ENCODE measurements around the gene SIRT2.
"Not testable (repeated sequence)": the region's sequence is repeated elsewhere in the genome, so short reads cannot be mapped to it uniquely, and the experiment has no call there.

The SIRT2 gene

DNA sequence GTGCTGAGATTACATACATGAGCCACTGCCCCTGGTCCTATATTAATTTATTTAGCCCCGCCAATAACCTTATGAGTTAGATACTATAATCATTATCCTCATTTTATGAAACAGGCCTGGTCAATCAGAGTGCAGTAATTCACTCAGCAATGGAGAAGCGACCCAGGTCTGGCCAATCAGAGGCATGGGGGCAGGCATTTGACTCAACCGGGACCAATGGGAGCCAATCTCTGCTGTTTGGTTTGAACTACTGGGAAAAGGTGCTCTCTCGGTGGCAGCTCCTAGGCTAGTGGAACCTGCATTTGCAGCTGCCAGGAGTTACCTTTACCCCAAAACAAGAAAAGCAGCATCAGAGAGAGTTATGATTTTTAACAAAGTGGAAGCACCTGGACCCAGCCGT is 6.6 kb downstream of the SIRT2 start:
- no peak for DNase-seq

DNA sequence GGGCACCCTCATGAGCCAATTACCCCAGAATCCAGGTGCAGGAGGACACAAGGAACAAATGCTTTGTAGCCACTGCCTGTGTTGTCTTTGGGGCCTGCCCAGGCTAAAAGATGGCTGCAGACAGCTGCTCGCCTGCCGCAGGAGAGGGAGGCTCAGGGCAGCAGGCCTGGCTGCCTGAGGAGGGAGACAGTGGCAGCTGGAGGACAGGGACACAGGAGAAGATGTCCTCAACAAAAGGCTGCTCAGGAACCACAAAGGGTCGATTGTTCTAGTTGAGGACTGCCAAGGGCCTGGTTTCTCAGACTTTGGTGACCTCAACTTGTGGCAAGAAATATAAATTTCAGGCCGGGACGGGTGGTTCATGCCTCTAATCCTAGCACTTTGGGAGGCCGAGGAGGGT is 7.6 kb downstream of the SIRT2 start:
- DNase-seq, result no peak

DNA sequence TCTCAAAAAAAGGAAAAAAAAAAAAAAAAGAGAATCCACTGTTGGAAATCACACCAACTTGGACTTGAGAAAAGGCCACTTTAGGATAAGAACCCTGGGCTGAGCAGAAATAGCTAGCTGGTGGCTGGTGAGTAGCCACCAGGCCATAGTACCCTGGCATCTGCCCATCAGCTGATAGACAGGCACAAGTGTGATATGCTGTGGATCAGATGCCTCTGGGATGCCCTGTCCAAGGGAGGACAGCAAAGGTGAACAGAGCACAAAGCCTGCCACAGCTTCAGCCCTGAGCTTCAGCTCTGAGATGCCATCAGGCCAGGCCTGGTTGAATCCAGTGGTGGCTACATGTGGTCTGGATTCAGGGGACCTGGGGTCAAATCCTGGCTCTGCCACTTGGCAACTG is 8.7 kb downstream of the SIRT2 start:
- no peak for DNase-seq

DNA sequence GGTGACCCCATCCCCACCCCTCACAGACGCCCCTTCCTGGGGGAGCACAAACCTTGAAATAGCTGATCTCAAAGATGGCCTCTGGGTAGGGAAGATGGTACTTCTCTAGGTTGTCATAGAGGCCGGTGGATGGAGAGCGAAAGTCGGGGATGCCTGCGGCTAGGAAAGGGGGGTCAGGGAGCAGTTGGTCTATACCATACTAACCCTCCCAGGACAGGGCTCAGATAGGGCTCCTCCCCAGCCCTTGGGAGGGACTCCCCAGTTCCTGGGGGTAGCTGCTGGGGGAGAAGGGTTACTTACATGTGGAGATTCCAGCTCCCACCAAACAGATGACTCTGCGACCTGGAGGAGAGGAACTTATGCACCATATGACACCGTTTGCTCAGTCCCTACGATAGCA is 9.6 kb downstream of the SIRT2 start:
- no peak for DNase-seq

DNA sequence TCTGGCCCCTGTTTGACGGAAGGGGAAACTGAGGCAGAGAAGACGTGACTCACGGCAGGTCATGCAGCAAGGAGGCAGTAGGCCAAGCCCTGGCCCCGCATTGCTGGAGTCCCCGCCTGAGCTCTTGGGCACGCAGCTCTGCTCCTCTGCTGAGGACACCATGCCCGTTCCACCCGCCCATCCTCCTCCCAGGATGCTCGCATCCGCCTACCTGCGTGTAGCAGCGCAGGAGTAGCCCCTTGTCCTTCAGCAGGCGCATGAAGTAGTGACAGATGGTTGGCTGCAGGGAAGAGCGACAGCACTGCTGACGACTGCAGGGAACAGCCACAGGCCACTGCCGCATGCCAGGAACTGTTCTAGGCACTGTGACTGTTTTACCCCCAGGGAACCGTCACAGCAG is 10.5 kb downstream of the SIRT2 start:
- DNase-seq, result no peak

DNA sequence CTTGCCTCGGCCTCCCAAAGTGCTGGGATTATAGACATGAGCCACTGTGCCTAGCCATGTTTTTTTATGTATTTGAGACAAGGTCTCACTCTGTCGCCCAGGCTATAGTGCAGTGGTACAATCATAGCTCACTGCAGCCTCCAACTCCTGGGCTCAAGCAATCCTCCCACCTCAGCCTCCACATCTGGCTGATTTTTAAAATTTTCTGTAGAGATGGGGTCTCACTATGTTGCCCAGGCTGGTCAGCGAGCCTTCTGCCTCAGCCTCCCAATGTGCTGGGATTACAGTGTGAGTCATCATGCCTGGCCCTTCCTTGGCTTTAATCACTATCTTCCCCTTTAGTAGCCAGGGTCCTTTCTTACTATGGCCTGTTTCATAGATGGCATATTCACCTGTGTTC is 14.7 kb downstream of the SIRT2 start:
- DNase-seq, result not testable (repeated sequence)

DNA sequence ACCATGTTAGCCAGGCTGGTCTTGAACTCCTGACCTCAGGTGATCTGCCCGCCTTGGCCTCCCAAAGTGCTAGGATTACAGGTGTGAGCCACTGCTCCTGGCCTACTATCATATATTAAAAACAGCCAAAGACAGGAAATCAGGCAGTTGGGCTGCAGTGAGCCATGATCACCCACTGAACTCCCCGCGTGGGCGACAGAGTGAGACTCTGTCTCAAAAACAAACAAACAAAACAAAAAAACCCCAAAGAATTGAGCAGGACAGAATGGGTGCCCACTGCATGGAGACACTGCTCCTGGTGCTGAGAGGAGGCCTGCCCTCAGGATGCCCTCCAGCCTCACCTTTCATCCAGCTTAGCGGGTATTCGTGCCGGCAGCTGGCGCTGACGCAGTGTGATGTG is 16.1 kb downstream of the SIRT2 start:
- DNase-seq, result no peak

DNA sequence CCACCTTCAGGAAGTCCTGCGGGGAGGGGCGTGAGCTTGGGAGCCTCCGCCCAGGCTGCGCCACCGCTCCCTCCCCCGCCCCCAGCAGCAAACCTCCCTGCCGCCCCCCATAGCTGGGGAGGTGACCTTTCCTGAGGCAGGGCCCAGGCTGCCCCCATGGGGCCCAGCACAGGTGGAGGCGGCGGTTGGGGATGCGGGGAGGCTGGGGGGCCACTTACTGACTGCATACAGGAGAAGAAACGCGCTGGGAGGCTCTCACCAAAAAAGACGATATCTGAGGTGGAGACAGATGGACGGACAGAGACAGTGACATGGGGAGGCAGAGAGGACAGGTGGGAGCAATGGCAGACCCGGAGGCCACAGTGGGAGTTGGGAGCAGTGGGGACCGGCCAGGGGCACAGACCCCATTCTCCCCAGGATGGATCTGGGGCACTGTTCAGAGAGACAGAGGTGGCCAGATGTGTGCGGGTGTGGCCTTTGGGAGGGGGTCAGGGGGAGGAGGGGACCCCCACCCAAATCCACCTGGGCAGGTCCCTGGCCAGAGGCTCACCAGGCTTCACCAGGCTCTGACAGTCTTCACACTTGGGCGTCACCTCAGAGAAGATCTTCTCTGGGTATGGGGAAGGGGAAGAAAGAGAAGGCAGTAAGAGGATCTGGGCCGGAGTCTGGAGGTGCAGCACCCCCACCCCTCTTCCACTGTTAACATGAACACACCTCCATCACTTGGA is 18.4 kb downstream of the SIRT2 start:
- no peak for DNase-seq

DNA sequence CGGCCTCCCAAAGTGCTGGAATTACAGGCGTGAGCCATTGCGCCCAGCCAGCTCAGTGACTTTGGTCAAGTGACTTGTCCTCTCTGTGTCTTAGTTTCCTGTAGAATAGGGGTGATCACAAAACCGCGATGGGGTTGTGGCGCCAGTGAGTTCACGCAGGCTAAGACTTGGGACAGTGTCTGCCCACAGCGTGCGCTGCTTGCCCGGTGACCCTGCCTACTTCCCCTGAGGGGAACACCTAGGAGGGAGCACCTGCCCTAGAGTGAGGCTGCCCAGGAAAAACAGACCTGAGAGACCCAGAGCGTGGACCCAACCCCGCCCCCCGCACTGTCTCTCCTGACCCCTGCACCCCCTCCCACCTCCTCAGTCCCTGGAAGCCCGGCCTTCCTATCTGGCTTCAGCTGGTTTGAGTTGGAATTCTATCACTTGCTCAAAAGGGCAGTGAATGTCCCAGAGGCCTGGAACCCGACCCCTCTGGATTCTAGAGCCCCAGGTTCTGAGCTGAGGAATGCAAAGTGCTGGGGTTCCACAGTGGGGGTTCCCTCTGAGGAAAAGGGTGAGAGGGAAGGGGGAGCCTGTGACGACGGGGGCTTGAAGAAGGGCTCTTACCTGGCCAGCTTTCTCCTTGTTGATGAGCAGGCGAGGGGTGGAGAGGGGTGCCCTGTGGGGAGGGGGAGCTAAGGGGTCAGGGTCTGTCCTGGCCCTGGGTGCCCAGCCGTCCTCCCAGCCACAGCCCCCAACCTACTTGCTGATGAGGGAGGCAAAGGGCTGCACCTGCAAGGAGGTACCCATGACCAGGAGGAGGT is 19.1 kb downstream of the SIRT2 start:
- no peak for DNase-seq

DNA sequence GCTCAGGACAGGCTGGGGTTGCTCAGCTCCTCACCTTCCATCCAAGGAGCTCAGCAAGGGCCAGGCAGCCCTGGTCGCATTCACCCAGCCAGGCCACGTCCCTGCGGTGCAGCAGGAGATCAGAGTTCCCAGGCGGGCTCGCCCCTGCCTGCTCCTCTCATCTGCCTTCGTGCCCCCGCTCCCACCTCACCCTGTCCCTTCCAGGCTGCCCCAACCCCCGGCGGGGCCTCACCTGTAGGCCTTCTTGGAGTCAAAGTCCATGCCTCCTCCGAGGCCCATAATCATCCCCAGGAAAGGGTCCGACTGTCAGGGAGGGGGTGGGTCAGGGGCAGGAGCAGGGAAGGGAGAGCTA is 20.0 kb downstream of the SIRT2 start:
- no peak for DNase-seq

DNA sequence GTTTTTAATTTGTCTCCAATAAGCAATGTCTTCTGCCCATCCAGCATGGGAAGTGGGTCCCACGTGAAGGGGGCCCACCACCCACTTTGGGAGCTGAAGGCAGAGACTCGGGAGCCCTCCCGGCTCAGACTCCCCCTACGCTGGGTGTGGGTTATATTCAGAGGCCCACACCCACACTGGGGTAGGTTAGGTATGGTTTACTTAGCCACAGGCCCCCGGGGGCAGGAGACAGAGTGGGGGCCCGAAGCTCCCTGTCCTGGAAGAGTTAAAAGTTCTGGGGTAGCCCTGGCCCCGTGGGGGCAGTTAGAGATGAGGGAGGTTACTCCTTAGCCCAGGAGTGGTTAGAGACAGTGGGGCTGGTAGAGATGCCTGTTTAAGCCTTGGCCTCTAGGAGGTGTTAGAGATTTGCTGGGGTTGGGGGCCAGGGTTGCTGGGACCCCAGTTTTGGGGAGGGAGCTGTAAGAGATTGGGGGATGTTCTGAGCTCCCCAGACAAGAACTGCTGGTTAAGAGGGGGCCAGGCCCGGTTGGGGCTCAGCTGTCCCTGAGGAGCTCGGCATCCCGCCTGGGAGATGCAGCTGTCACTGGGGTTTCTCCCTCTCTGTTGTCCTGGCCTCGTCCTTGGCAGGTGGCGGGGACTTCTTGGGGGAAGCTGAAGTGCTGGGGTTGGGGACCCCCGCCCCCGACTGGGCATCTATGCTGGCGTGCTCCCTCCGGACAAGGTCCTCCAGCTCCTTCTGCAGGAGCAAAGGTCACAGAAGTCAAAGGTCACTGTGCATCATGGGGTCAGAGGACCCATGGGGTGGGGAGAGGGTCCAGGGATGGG is 20.6 kb downstream of the SIRT2 start:
- DNase-seq, result no peak

DNA sequence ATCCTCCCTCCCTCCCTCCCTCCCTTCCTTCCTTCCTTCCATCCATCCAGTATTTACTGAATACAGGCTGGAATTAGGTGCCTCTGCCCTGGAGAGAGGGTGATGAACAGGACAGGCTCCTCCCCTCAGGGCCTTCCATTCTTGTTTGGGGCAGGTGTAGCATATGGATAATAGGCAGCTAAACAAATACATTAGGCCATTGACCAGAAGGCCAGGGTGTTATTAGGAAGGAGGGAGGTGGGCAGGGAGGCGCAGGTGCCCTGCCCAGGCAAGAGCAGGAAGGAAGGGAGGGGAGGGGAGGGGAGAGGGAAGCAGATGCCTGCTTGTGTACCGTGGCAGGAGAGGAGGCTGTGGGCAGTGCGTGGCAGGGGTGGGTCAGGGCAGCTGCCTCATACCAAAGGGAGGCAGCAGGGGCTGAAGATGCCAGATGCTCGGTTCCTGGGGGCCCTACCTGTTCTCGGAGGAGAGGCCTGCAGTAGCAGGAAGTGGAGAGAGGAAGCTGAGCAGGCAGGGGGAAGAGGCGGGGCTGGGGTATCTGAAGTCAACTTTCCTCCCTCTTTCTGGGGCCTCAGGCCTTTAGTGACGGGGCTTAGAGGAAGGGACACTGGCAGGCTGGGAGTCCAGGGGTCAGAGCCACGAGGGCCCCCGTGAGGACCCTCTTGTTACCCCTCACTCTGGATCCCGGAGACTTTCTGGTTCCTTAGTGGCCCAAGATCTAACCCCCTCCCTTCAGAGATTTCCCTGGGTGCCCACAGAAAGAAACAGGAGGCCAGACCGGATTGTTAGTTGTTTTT is 21.4 kb downstream of the SIRT2 start, which contains the start of gene RINL:
Gene RINL (minus strand): TSS at position 495 of the 794 bp plus-strand sequence. CDS start 1,533 bp downstream, outside the sequence.
- peak in 1 of 2 experiments; percentile 30 for DNase-seq

DNA sequence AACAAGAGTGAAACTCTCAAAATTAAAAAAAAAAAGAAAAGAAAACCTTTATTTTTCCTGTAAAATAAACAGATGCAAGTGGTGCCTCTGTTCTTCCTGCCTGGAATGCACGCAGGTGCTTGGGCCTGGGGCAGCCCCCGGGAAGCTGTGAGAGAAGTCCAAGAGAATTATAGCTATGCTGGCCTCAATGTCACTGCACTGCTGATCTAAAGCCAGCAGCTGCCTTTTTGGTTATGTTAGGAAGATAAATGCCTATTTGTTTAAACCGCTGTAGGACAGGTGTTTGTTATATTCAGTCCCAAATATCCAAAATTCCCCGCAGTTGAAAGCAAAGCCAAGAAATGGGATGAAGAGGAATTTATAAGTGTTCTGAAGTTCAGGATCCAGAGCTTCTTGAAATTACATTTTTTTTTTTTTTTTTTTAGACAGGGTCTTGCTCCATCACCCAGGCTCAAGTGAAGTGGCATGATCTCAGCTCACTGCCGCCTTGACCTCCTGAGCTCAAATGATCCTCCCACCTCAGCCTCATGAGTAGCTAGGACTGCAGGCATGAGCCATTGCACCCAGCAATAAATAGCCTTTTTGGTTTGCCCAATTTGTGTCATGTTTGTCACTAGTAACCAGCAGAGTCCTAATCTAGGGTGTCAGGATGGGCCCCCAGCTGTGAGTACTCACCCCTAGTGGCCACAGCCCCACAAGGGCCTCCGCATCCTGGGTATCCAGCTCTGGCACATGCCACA is 23.6 kb downstream of the SIRT2 start:
- no peak for DNase-seq

DNA sequence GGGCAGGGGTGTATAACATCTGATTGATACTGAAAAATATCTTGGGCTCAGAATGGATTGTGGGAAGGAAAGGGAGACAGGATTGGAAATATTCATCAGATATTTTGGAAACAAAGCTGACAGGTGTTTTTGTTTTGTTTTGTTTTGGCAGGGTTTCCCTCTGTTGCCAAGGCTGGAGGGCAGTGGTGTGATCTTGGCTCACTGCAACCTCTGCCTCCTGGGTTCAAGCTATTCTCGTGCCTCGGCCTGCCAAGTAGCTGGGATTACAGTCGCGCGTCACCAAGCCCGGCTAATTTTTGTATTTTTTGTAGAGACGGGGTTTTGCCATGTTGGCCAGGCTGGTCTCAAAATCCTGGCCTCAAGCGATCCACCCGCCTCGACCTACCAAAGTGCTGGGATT is 26.0 kb downstream of the SIRT2 start:
- DNase-seq, result not testable (repeated sequence)

DNA sequence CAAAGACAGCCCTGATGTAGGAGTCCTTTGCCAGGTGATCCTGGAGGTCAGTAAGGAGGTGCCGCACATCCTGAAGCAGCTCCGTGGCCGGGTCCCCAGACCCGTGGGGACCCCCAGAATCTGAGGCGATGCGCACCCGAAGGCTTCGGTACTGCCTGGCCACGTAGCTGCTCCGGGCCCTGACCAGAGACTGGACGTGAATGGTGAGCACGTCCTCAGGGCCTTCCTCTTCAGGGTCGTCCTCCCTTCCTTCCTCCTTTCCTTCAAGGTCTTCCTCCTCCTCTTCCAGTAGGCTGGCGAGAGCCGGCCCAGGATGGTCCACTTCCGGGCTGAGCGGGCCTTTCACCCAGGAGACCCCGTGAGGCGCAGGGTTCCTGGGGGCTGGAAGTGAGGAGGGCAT is 28.8 kb downstream of the SIRT2 start:
- no peak for DNase-seq

DNA sequence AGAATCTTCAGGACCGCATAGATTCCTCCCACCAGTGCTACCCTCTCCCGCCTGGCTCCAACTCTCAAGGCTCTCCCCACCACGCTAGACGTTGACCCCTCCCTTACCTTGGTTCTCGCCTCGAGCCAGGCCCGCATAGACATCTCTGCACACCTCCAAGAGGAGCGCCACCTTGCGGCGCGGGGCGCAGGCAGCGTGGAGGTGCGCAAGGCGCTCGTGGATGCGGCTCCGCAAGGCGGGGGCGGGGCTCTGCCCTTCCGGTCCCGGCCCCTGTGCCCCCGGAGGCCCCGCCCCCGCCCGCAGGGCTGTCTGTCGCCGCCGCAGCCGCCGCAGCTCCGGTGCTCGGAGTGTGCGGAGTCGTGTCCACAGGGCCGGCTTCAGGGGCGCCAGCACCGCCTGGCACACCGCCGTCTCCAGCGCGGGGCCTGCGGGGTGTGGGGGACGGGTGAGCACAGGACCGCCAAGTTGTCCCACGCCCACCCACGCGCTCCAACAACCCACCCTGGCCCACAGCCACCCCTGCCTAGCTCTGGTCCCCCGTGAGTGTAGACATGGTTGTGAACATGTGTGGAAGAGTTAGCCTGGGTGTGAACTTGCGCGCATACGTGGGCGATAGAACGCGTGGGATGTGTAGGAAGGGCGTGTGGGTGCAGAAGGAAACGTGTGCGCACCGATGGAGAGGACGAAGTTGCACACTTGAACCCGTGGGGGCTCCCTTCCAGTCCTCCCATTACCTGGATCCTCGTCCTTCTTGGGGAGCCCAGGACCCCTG is 29.4 kb downstream of the SIRT2 start:
- DNase-seq, result peak in 1 of 2 experiments; percentile 41

DNA sequence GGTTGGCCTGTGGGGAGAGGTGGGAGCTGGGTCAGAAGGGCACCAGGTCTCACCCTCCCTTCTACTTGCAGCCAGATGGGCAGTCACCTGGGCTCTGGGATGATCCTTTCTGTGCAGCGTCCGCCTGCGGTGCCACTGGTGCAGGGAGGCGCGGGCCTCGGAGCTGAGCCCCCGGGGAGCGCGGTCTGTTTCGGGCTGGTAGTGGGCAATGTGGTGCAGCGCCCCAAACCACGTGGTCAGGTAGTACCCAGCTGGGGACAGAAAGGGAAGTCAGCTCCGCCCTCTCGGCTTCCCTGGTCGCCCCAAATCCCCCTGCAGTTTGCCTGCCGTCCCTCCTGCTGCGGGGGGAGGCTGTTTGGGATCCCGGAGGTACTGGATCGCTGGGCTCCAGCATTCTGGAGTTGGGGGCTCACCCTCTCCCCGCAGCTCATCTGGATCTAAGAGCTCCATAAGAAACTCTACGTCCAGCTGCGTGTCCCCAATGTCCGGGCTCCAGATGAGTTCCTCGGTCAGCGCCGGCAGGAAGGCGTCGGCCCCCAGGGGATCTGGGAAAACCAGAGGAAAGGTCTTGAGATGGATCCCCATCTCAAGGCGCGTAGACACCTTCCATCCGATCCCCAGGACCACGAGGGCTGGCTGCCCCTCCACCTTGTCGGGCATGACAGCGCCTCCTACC is 30.1 kb downstream of the SIRT2 start:
- no peak for DNase-seq

DNA sequence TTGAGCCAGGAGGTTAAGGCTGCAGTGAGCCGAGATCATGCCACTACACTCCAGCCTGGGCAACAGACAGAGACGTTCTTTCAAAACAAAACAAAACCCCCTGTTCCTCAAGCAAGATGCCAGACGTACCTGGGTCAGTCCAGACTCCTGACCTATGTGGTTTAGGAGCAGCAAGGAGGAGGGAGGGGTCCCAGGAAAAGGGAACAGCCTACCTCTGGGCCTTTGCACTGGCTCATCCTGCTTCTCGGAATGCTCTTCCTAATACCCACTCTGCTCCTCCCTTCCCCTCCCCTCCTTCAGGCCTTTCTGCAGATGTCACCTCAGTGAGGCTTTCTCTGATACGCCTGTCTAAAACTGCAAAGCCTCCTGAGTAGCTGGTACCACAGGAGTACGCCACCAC is 30.9 kb downstream of the SIRT2 start:
- no peak for DNase-seq

DNA sequence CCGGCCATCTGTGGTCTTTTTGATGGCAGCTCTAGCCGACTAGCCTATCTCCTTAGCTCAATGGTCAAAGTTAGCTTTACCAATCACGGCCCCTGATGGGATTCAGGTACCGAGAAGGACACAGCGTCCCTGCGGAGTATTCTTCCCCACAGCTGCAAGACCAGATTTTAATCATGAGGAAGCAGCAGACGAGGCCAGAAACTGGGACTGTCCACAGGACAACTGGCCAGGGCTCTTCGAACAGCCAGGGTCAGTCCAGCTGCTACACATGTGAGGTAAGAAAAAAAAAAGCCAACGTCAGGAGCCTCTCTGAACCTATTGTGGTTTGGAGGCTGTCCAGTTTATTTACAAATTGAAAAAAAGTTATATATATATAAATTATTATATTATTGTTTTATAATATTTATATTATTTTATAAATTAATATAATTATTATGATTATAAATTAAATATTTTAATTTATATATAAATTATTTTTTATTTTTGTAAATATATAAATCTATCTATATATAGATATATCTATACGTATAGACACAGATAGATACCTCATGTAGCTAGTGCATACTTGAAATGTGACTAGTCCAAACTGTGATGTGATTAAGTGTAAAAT is 32.1 kb downstream of the SIRT2 start:
- DNase-seq, result no peak

Data from NCI-H187 (cell line).